Left lung (tissue), 10 donors: ENCODE data around the gene INO80. TPM values are rescaled to one million over a fixed set of nuclear protein-coding genes. Genes with fewer than 3 reads are reported as not detected.

Source experiments
- ATAC-seq: fragments of 200-7000 bp; cut with Tn5 transposase; one replicate; pipeline ENCODE4 v1.9.1; 2020; ENCODE audit warnings: moderate library complexity
- DNase-seq, 4 donors: peaks; one replicate each; pipeline ENCODE4 v3.0.0-alpha.2; 2013 to 2020
- H3K27ac ChIP-seq, 2 donors: fragments of 200-600 bp; sonication (generic) in 1 of 2; one replicate each; pipeline versions ENCODE4 v1.5.0 to v1.8.0; 2020 to 2021
- H3K27me3 ChIP-seq, 2 donors: fragments of 200-600 bp; sonication (generic) in 1 of 2; one replicate each; pipeline versions ENCODE4 v1.5.0 to v1.8.0; 2020 to 2021
- H3K36me3 ChIP-seq, 2 donors: fragments of 200-600 bp; sonication (generic) in 1 of 2; one replicate each; pipeline versions ENCODE4 v1.5.0 to v1.8.0; 2020 to 2021
- H3K4me1 ChIP-seq, 2 donors: fragments of 200-600 bp; one replicate each; pipeline ENCODE4 v1.8.0; 2021
- H3K4me3 ChIP-seq, 2 donors: fragments of 200-600 bp; sonication (generic) in 1 of 2; one replicate each; pipeline versions ENCODE4 v1.5.0 to v1.8.0; 2020 to 2021; ENCODE audit warnings: mild to moderate bottlenecking in 1 of 2
- H3K9me3 ChIP-seq, 2 donors: fragments of 200-600 bp; sonication (generic) in 1 of 2; one replicate each; pipeline versions ENCODE4 v1.5.0 to v1.8.0; 2020 to 2021
- CTCF ChIP-seq, 2 donors: fragments of 200-600 bp; sonication (generic) in 1 of 2; IDR thresholded peaks; one replicate each; pipeline versions ENCODE4 v1.5.0 to v1.8.0; 2021; ENCODE audit warnings: antibody characterized with exemption in 2 of 2
- intact Hi-C, 2 donors: fragments of 100-400 bp; cut with DNase I; formaldehyde crosslinking; loops; one replicate each; pipeline versions ENCODE4 v1.11.2 to v1.14.2; 2022
- polyA plus RNA-seq, 6 donors: library from polyadenylated mRNA; unstranded; fragments of 120-200 nt; gene quantifications; one replicate each; pipeline ENCODE4 v1.2.1, GENCODE V29; 2013; ENCODE audit not compliant: insufficient read length in 6 of 6
- total RNA-seq, 2 donors: library from RNA; stranded (reverse); fragmentation: NEBNext Ultra II Directional; extraction: Animal tissue kit (Norgen Biotek cat#: 25700); gene quantifications; one replicate each; pipeline ENCODE4 v1.2.1, GENCODE V29; 2021
- donor health status: DM: no; HTN: yes; CAD: no.
- donor health status: DM: no; HTN: no; CAD: no.

INO80 gene
- total and polyA plus RNA-seq, 8 donors = 20.1 to 31.0 (median 26.0) TPM

GRCh38 chr15:41024885-41025284 lies 91.2 kb downstream of the INO80 start:
- Histone ChIP-seq H3K4me1 (peaks cover 10 to 13% of the 10 kb centered on the region in 2 donors), H3K27me3 (no peaks in the 10 kb centered on the region), H3K27ac (peak overlapping the region in 1 of 2 donors; percentile 50), H3K9me3 (no peaks in the 10 kb centered on the region), H3K36me3 (peaks cover 0 to 67% of the 10 kb centered on the region in 2 donors), H3K4me3 (no peak overlapping the region)
- ATAC-seq (peak; percentile 76), DNase-seq (no peak)
- TF ChIP-seq CTCF (IDR thresholded peaks at IDR 0.05) = no peak
- intact Hi-C loops = loop anchor here in 1 of 2 donors (5.0 kb wide), 1 partner anchor 118 kb away; no protein-coding TSS in a partner anchor

- DNase-seq (peak in 1 of 4 donors; percentile 54), ATAC-seq (peak; percentile 46)
- intact Hi-C loops = loop anchor here in 1 of 2 donors (5.0 kb wide), 1 partner anchor 117 kb away; no protein-coding TSS in a partner anchor
- no peak for TF ChIP-seq CTCF (IDR thresholded peaks at IDR 0.05)
- peaks cover 0 to 73% of the 10 kb centered on the region in 2 donors for H3K36me3 ChIP-seq
- peaks cover 10 to 21% of the 10 kb centered on the region in 2 donors for H3K4me1 ChIP-seq
- H3K27me3 ChIP-seq = no peaks in the 10 kb centered on the region
- H3K4me3 ChIP-seq = no peak overlapping the region
- peak overlapping the region; percentile 13 to 50 for H3K27ac ChIP-seq
- no peaks in the 10 kb centered on the region for H3K9me3 ChIP-seq
These were observed 91.9 kb downstream of the INO80 start for GRCh38 chr15:41024131-41024530.

GRCh38 chr15:41022487-41023090 lies 93.5 kb downstream of the INO80 start:
- H3K9me3 ChIP-seq = no peaks in the 10 kb centered on the region
- ATAC-seq (peak; percentile 50), DNase-seq (peak in 1 of 4 donors; percentile 70)
- H3K4me3 ChIP-seq = no peak overlapping the region
- peak; percentile 59 to 61 for TF ChIP-seq CTCF (IDR thresholded peaks at IDR 0.05)
- no peaks in the 10 kb centered on the region for H3K27me3 ChIP-seq
- intact Hi-C loops = loop anchor here in 1 of 2 donors (5.0 kb wide), 1 partner anchor 115 kb away; no protein-coding TSS in a partner anchor
- peaks cover 0 to 70% of the 10 kb centered on the region in 2 donors for H3K36me3 ChIP-seq
- H3K27ac ChIP-seq = no peak overlapping the region
- H3K4me1 ChIP-seq = peaks cover 22 to 36% of the 10 kb centered on the region in 2 donors

- peaks cover 32 to 54% of the 10 kb centered on the region in 2 donors for H3K4me1 ChIP-seq
- DNase-seq (no peak), ATAC-seq (no peak)
- H3K27me3 ChIP-seq = no peaks in the 10 kb centered on the region
- intact Hi-C loops = loop anchor here in 1 of 2 donors (5.0 kb wide), 1 partner anchor 114 kb away; no protein-coding TSS in a partner anchor
- no peaks in the 10 kb centered on the region for H3K9me3 ChIP-seq
- peaks cover 0 to 62% of the 10 kb centered on the region in 2 donors for H3K36me3 ChIP-seq
- peak overlapping the region in 1 of 2 donors; percentile 55 for H3K27ac ChIP-seq
- no peak for TF ChIP-seq CTCF (IDR thresholded peaks at IDR 0.05)
- H3K4me3 ChIP-seq = no peak overlapping the region
These were observed 95.3 kb downstream of the INO80 start for GRCh38 chr15:41020829-41021228.

GRCh38 chr15:41020311-41020710 lies 95.8 kb downstream of the INO80 start:
- H3K36me3 ChIP-seq = peaks cover 0 to 62% of the 10 kb centered on the region in 2 donors
- intact Hi-C loops = loop anchor here in 1 of 2 donors (5.0 kb wide), 1 partner anchor 113 kb away; no protein-coding TSS in a partner anchor
- TF ChIP-seq CTCF (IDR thresholded peaks at IDR 0.05) = no peak
- H3K4me3 ChIP-seq = no peak overlapping the region
- H3K9me3 ChIP-seq = no peaks in the 10 kb centered on the region
- DNase-seq (no peak), ATAC-seq (no peak)
- peaks cover 32 to 54% of the 10 kb centered on the region in 2 donors for H3K4me1 ChIP-seq
- H3K27ac ChIP-seq = peak overlapping the region; percentile 27 to 66
- H3K27me3 ChIP-seq = no peaks in the 10 kb centered on the region
